Erythroblast (primary cell): ENCODE measurements around the gene BUB1B.

Source experiments
- GATA1 ChIP-seq: IDR thresholded peaks from 2 replicates; pipeline ENCODE4 v1.6.1; 2011; ENCODE audit warnings: low read depth, mild to moderate bottlenecking, control low read depth, low read length, moderate library complexity
- POLR2A ChIP-seq: IDR thresholded peaks from 2 replicates; pipeline ENCODE4 v1.6.1; 2011; ENCODE audit warnings: mild to moderate bottlenecking, low read length

DNA sequence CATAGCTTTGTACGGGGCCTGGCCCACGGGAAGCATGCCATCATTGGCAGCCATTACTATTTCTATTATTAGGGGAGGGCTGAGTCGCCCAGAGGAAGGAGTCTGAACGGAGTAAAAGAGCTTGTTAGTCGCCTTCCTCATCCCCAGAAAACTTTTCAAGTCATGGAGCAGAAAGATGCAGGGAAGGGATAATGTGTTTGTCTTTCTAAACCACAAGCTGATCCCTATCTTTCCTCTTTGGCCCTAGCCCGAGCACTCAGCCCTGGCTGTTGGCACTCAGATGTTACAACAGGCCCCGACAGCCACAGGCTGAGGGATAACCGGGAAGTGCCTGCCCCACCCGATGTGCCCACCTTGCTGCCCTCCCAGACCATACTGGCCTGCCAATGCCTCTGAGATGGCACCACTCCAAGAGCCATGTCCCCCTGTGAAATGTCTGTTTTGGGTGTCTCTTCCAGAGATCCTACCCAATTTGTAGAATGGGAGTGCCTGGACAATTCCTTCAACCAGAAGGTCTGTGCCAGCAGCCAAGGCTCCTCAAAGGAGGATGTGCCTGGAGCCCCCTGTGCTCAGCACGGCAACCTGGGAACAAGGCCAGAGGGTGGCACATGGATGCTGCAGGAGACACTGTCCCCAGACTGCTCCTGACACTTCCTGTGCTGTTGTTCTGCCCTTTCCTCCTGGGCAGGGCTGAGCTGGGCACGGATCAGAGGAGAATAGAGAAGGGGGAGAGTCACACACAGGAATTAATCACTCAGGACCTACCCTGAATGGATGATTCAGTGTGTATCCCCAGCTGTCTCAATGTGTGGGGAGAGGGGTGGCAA, 88.8 kb downstream of the BUB1B start:
- TF ChIP-seq POLR2A (no peak), GATA1 (no peak)
